GM21717 (cell line): ENCODE data around the gene TAOK2.

Source experiments
- ATAC-seq: cut with Tn5 transposase; IDR thresholded peaks from one replicate; pipeline ENCODE4 v1.9.1; 2021; ENCODE audit warnings: mild to moderate bottlenecking, moderate library complexity; ENCODE audit not compliant: unreplicated experiment

TAOK2 gene

DNA sequence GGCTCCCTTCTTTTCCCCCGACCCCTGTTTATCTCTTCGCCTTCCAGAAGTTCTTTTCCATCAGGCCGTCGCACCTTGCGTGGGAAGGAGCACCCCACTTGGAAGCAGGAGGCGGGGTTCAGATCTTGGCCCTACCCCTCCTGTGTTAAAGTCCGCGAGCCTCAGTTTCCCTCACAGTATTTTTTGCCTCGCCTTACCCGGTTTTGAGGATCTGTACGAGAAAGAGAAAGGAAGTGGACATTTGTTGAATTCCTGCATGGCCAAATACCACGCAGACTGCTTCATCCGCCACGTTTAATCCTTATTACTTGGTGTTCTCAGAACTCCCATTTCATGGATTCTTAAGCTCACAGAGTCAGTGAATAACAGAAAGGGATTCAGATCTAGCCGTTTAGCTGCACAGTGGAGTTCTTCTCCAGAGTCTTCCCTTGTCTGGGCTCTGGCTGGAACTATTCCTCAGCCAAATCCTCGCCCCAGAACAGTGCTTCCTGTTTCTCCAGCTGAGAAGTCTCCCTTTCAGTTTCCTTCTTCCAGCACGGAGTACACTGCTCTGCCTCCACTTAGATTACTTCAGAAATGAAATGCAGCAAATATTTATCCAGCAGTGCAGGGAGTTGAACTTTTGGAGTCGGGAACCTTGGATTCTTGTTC is 11.2 kb upstream of the TAOK2 start:
- peak; percentile 22 for ATAC-seq

DNA sequence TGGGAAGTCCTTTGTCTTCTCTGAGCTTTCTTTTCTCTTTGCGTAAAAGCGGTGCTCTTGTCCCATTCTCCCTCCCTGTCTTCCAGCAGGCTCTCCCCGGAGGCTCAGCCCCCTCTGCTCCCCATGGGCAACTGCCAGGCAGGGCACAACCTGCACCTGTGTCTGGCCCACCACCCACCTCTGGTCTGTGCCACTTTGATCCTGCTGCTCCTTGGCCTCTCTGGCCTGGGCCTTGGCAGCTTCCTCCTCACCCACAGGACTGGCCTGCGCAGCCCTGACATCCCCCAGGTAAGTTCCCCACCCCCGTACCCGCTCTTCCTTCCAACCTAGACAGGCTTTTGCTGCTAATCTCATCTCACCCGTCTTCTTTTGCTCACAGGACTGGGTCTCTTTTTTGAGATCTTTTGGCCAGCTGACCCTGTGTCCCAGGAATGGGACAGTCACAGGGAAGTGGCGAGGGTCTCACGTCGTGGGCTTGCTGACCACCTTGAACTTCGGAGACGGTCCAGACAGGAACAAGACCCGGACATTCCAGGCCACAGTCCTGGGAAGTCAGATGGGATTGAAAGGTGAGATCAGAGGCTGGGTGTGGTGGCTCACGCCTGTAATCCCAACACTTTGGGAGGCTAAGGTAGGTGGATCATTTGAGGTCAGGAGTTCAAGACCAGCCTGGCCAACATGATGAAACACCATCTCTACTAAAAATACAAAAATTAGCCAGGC is 10.5 kb upstream of the TAOK2 start:
- no peak for ATAC-seq

GRCh38 chr16:29968205-29968604 is 5.5 kb upstream of the TAOK2 start:
- no peak for ATAC-seq

GRCh38 chr16:29971304-29971703 is 2.4 kb upstream of the TAOK2 start:
- ATAC-seq = no peak

DNA sequence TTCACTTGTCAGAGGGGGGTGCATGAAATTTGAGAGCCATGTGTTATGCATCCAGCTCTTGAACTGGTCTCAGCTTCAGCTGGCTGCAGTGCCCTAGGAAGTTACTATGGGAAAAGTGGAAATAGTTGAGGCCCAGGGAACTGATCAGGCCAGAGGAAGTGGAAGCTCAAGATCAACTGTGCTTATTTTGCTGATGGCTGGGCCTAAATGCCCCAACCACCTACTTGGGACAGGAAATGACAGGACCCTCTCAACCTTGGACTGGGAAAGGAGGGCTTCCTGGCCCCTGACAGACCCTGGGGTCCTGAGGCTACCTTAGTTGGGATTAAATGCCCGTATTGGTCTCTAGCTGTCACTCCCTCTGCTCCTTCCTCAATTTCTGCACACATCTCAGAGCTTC is 1.2 kb upstream of the TAOK2 start:
- ATAC-seq = no peak

GRCh38 chr16:29972992-29973383 is 680 bp upstream of the TAOK2 start:
- ATAC-seq = no peak

DNA sequence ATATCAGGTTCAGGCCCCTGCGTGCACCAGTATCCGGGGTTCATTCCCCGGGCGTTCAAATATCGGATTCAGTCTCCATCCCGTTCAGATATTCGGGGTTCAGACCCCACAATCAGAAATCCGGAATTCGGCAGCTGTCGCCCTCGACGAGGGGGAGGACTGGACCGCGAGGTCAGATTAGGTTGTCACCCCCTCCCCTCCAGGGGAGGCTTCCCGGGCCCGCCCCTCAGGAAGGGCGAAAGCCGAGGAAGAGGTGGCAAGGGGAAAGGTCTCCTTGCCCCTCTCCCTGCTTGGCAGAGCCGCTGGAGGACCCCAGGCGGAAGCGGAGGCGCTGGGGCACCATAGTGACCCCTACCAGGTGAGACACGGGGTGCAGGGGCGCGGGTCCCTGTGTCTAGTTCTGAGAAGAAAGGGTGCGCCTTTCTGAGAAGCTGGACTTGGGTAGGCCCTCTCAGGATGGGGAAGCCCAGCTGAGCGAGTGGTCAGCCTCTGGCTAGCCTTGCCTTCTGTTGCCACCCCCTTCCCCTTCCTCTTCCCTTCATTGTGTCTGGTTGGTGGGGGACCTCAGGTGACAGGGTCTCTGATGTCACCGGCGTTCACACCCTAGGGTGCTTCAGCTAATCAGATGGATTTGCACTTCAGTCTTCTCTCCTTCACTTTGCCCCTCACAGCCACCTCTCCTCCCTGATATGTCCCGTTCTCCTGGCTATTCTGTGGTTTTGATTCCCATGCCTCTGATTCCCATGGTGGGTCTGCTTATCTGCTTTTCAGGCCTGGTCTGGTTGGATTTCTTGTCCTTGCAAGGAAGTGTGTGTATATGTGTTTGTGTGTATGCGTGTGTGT is 844 bp downstream of the TAOK2 start:
- ATAC-seq = no peak

DNA sequence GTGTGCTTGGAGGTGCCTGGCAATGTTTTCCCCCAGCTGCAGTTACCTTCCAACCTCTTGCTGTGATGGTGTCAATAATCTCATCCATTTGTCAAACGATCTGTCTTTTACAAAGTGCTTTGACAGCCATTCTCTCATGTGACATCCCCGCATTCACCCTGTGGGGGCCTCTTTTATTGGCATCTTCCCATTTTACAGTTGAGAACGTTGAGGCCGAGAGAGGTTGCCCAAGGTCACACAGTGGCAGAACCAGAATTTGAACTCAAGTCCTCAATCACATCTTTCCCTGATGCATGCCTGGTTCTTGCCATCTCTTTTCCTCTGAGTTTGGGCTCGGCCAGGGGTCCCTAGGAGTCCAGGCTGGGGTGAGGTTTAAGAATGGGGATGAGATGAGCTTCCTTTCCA is 1.5 kb downstream of the TAOK2 start:
- no peak for ATAC-seq

GRCh38 chr16:29975811-29976511 is 2.3 kb downstream of the TAOK2 start:
- no peak for ATAC-seq

DNA sequence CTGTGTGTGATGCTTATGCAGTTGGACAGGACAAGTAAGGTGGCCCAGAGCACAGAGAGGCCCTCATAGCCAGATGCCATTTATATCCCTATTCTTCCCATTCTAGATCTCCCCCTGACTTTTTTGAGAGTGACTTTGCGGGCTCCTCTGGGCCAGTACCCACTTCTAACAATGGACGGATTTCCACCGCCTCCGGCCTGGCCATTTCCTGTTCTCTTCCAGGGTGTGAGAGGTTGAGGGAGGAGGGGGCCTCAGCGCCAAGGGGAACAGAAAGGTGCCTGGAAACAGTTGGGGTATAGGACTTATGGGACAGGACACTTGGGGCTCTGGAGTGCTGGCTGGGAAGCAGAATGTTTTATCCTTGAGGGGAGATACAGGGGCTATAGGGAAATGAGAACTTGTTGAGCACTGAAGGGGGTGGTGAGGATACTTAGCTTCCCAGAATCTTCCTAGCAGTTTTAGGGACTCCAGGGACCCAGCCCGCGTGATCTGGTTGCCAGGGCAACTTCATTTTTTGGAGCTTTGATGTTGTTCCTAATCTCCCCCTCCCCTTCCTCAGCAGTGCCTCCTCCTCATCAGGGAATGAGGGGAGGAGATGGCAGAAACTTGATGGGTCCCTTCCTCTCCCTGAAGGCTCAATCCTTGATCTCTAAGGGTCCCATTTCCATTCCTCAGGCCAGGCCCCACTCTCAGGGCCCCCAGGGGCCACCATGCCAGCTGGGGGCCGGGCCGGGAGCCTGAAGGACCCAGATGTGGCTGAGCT is 3.6 kb downstream of the TAOK2 start:
- no peak for ATAC-seq

GRCh38 chr16:29978081-29978480 is 4.4 kb downstream of the TAOK2 start:
- ATAC-seq = no peak

DNA sequence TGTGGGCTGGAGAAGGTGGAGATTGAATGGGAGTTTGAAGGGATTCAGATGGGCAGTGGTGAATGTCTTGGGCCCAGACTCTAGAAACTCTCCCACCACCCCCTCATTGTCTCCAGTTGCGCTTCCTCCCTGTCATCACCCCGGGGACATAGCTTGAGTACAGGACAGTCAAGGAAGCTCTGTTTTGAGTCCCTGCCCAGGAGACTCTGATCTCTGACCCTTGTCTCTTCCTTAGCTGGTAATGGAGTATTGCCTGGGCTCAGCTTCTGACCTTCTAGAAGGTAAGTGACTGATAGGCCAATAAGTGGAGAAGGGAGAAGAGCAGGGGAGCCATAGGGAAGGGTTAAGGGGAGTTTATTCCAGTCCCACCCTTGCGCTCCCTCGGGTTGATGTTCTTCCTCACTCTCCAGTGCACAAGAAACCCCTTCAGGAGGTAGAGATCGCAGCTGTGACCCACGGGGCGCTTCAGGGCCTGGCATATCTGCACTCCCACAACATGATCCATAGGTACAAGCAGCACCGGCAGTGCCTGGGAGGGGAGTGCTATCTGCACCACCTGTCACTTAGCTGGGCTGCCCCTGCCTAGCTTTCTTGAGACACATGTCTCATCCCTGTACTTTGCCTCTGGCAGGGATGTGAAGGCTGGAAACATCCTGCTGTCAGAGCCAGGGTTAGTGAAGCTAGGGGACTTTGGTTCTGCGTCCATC is 5.0 kb downstream of the TAOK2 start:
- ATAC-seq = no peak

- no peak for ATAC-seq
These were observed 9.1 kb downstream of the TAOK2 start for GRCh38 chr16:29982560-29983419.

- ATAC-seq = no peak
These were observed 9.9 kb downstream of the TAOK2 start for GRCh38 chr16:29983420-29984136.

DNA sequence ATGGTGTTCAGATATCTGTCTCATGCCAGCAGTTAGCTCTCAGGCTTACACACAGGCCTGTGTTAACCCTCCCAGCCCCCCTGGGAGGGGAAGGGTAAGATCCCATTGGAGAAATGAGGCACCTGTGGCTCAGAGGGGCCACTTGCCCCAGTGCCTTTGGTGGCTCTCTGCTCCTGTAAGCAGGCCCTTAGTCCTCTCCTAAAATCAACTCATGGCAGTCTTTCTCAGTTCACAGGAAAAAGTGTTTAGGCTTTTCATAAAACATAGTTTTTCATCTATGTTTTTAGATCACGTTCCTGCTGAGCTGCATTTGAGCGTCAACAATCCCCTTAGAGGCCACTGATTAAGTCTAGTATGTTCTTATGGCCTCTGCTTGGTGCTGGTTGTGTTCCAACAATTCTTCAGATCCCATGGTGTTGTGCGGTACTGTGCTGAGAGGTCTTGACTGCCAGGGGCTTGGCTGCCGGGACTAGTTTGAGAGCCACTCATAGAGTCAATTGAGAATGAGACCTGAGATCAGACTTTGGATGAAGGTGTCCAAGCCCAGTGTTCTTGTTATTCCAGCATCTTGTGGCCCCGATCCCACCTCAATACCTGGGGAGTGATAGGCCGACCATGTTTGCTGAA is 10.6 kb downstream of the TAOK2 start:
- ATAC-seq = no peak

DNA sequence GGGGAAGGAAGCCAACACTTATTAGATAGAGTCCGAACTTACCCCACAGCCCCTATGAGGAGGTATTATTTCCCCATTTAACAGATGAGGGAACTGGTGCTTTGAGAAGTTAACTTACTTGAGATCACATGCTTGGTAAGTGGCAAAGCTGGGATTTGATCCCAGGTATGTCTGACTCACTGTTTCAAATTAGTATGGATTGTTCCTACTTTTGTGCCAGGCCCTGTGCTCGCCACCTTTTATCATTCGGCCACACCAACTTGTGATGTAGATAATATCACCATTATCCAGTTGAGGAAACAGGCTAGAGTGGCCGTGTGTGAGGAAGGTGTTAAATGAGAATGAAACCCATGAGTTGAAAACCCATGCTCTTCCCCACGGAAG is 11.1 kb downstream of the TAOK2 start:
- ATAC-seq = no peak

GRCh38 chr16:29985271-29985811 is 11.7 kb downstream of the TAOK2 start:
- ATAC-seq = no peak

DNA sequence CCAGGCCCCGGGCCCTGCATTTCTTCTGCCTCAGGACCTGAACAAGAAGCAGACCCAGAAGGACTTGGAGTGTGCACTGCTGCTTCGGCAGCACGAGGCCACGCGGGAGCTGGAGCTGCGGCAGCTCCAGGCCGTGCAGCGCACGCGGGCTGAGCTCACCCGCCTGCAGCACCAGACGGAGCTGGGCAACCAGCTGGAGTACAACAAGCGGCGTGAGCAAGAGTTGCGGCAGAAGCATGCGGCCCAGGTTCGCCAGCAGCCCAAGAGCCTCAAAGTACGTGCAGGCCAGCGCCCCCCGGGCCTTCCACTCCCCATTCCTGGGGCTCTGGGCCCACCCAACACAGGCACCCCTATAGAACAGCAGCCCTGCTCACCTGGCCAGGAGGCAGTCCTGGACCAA is 12.6 kb downstream of the TAOK2 start:
- ATAC-seq = no peak
